H9 (cell line): Measurements from ENCODE around the gene PLB1. TPM values are rescaled to one million over a fixed set of nuclear protein-coding genes. Genes with fewer than 3 reads are reported as not detected.

Source experiments
- DNase-seq: peaks from one replicate; pipeline ENCODE4 v3.0.0-alpha.2; 2017
- H2AFZ ChIP-seq: one replicate; pipeline ENCODE4 v1.6.1; 2013; ENCODE audit warnings: mild to moderate bottlenecking, low read length, control low read depth, moderate library complexity
- H2AK5ac ChIP-seq: 2 replicates; pipeline ENCODE4 v1.6.1; 2013; ENCODE audit warnings: low read length, control low read depth, mixed read lengths; ENCODE audit not compliant: insufficient read length
- H2BK120ac ChIP-seq: one replicate; pipeline ENCODE4 v1.6.1; 2013; ENCODE audit warnings: low read depth, mild to moderate bottlenecking, low read length, control low read depth, inconsistent platforms; ENCODE audit not compliant: poor library complexity, severe bottlenecking
- H2BK12ac ChIP-seq: 2 replicates; pipeline ENCODE4 v1.6.1; 2013; ENCODE audit warnings: low read length, control low read depth, mixed read lengths, low read depth; ENCODE audit not compliant: insufficient read length
- H2BK15ac ChIP-seq: 2 replicates; pipeline ENCODE4 v1.6.1; 2013; ENCODE audit warnings: low read depth, low read length, control low read depth
- H2BK20ac ChIP-seq: one replicate; pipeline ENCODE4 v1.6.1; 2013; ENCODE audit warnings: low read depth, mild to moderate bottlenecking, low read length, control low read depth, inconsistent platforms; ENCODE audit not compliant: poor library complexity, severe bottlenecking
- H2BK5ac ChIP-seq: 2 replicates; pipeline ENCODE4 v1.6.1; 2013; ENCODE audit warnings: low read length, control low read depth, mixed read lengths; ENCODE audit not compliant: insufficient read length
- H3K14ac ChIP-seq: 2 replicates; pipeline ENCODE4 v1.6.1; 2013; ENCODE audit warnings: low read length, control low read depth; ENCODE audit not compliant: insufficient read depth
- H3K18ac ChIP-seq: 2 replicates; pipeline ENCODE4 v1.6.1; 2013; ENCODE audit warnings: low read depth, mild to moderate bottlenecking, mixed read lengths, low read length, control low read depth; ENCODE audit not compliant: insufficient read length
- H3K23ac ChIP-seq: 2 replicates; pipeline ENCODE4 v1.6.1; 2013; ENCODE audit warnings: low read length, control low read depth, mixed read lengths, low read depth; ENCODE audit not compliant: insufficient read length
- H3K23me2 ChIP-seq: 2 replicates; pipeline ENCODE4 v1.6.1; 2013; ENCODE audit warnings: low read depth, mild to moderate bottlenecking, mixed read lengths, low read length, control low read depth; ENCODE audit not compliant: insufficient read length, poor library complexity, severe bottlenecking
- H3K27ac ChIP-seq: 2 replicates; pipeline ENCODE4 v1.5.1; 2013; ENCODE audit warnings: low read length, control low read depth, mixed read lengths, low read depth; ENCODE audit not compliant: insufficient read length
- H3K27me3 ChIP-seq: 2 replicates; pipeline ENCODE4 v1.6.1; 2013; ENCODE audit warnings: low read length, control low read depth, inconsistent platforms; ENCODE audit not compliant: insufficient read depth
- H3K4ac ChIP-seq: 2 replicates; pipeline ENCODE4 v1.6.1; 2013; ENCODE audit warnings: low read depth, mild to moderate bottlenecking, control low read depth, inconsistent platforms, low read length, moderate library complexity
- H3K4me1 ChIP-seq: 2 replicates; pipeline ENCODE4 v1.6.1; 2013; ENCODE audit warnings: low read length, control low read depth, inconsistent platforms; ENCODE audit not compliant: insufficient read depth
- H3K4me2 ChIP-seq: 2 replicates; pipeline ENCODE4 v1.6.1; 2013; ENCODE audit warnings: low read length, control low read depth, mixed read lengths; ENCODE audit not compliant: insufficient read length, insufficient read depth
- H3K56ac ChIP-seq: 2 replicates; pipeline ENCODE4 v1.6.1; 2013; ENCODE audit warnings: low read depth, mild to moderate bottlenecking, mixed read lengths, low read length, control low read depth; ENCODE audit not compliant: insufficient read length
- H3K79me1 ChIP-seq: 2 replicates; pipeline ENCODE4 v1.6.1; 2013; ENCODE audit warnings: low read depth, mild to moderate bottlenecking, moderate library complexity, low read length, control low read depth, inconsistent platforms; ENCODE audit not compliant: insufficient read depth, poor library complexity, severe bottlenecking
- H3K79me2 ChIP-seq: 2 replicates; pipeline ENCODE4 v1.6.1; 2013; ENCODE audit warnings: low read length, control low read depth, inconsistent platforms; ENCODE audit not compliant: insufficient read depth
- H3K9ac ChIP-seq: 2 replicates; pipeline ENCODE4 v1.6.1; 2013; ENCODE audit warnings: low read length, control low read depth, mixed read lengths; ENCODE audit not compliant: insufficient read length; ENCODE audit errors: extremely low read depth
- H3K9me3 ChIP-seq: one replicate; pipeline ENCODE4 v1.6.1; 2013; ENCODE audit warnings: low read depth, low read length, inconsistent platforms; ENCODE audit not compliant: control insufficient read depth
- H3T11ph ChIP-seq: one replicate; pipeline ENCODE4 v1.6.1; 2013; ENCODE audit warnings: mild to moderate bottlenecking, low read length, control low read depth, inconsistent platforms
- H4K20me1 ChIP-seq: one replicate; pipeline ENCODE4 v1.6.1; 2013; ENCODE audit not compliant: control insufficient read depth, insufficient read length, insufficient read depth
- H4K5ac ChIP-seq: 2 replicates; pipeline ENCODE4 v1.6.1; 2013; ENCODE audit warnings: low read depth, mild to moderate bottlenecking, mixed read lengths, low read length, control low read depth; ENCODE audit not compliant: insufficient read length
- H4K8ac ChIP-seq: replicated peaks from 2 replicates; pipeline ENCODE4 v1.6.1; 2013; ENCODE audit warnings: low read length, control low read depth, mixed read lengths, low read depth; ENCODE audit not compliant: insufficient read length
- H4K91ac ChIP-seq: 2 replicates; pipeline ENCODE4 v1.6.1; 2013; ENCODE audit warnings: low read depth, mild to moderate bottlenecking, moderate library complexity, mixed read lengths, low read length, control low read depth; ENCODE audit not compliant: insufficient read length
- H3K27ac Mint-ChIP-seq, 3 experiments: 2 replicates in 2 of 3; 3 replicates in 1 of 3; pipeline ENCODE4 v1.8.0; 2020 to 2021; ENCODE audit warnings: mixed read lengths in 3 of 3, mild to moderate bottlenecking in 1 of 3, moderate library complexity in 1 of 3
- H3K27me3 Mint-ChIP-seq: 2 replicates; pipeline ENCODE4 v1.8.0; 2021; ENCODE audit warnings: low read depth, mild to moderate bottlenecking, moderate library complexity, mixed read lengths
- H3K36me3 Mint-ChIP-seq, 3 experiments: 2 replicates in 2 of 3; 3 replicates in 1 of 3; pipeline ENCODE4 v1.8.0; 2020 to 2021; ENCODE audit warnings: low read depth in 3 of 3, mixed read lengths in 3 of 3; ENCODE audit not compliant: insufficient read depth in 1 of 3
- H3K4me1 Mint-ChIP-seq, 2 experiments: 2 replicates each; pipeline ENCODE4 v1.8.0; 2020; ENCODE audit warnings: mixed read lengths in 2 of 2
- H3K4me3 Mint-ChIP-seq, 2 experiments: 2 replicates in 1 of 2; 3 replicates in 1 of 2; pipeline ENCODE4 v1.8.0; 2020 to 2021; ENCODE audit warnings: mild to moderate bottlenecking in 2 of 2, mixed read lengths in 2 of 2, moderate library complexity in 1 of 2
- H3K9me3 Mint-ChIP-seq, 2 experiments: 2 replicates in 1 of 2; 3 replicates in 1 of 2; pipeline ENCODE4 v1.8.0; 2020; ENCODE audit warnings: mild to moderate bottlenecking in 2 of 2, mixed read lengths in 2 of 2, moderate library complexity in 1 of 2
- CTCF ChIP-seq: fragments of 200-600 bp; sonication (generic); conservative IDR thresholded peaks from 3 replicates; pipeline ENCODE4 v1.8.0; 2021; ENCODE audit warnings: antibody characterized with exemption, mild to moderate bottlenecking
- WGBS: extraction: QIAGEN DNeasy Blood & Tissue Kit; methylation state at CpG from one replicate; pipeline ENCODE4 v1.1.7; 2013; ENCODE audit warnings: missing lambda C conversion rate, low lambda C conversion rate, mixed read lengths; ENCODE audit not compliant: insufficient read length; ENCODE audit errors: extremely low coverage; 5-methylcytosine and 5-hydroxymethylcytosine counted together
- total RNA-seq: library from RNA; stranded (reverse); gene quantifications from 2 replicates; pipeline ENCODE4 v1.2.1, GENCODE V29; 2021

The PLB1 gene
- total RNA-seq, 1 experiment from 2014 or later, result not detected

- no peak for DNase-seq
- Mint-ChIP-seq H3K27ac (no peak overlapping the region), H3K36me3 (peaks cover 0 to 9% (median 0%) of the 10 kb centered on the region in 3 experiments; a peak in 2 of 7 replicates), H3K27me3 (peaks cover 8% of the 10 kb centered on the region), H3K4me1 (no peaks in the 10 kb centered on the region), H3K4me3 (no peak overlapping the region), H3K9me3 (peaks cover 10 to 11% of the 10 kb centered on the region in 2 experiments; a peak in 3 of 5 replicates)
- H3T11ph ChIP-seq, result no peak overlapping the region
- no peak overlapping the region for H3K4ac ChIP-seq
- H2BK15ac ChIP-seq, result no peak overlapping the region
- H3K9ac ChIP-seq, result no peak overlapping the region
- H2BK12ac ChIP-seq, result no peak overlapping the region
- H4K8ac ChIP-seq, result no peak overlapping the region
- no peak overlapping the region for H4K5ac ChIP-seq
- H3K4me1 ChIP-seq, result no peaks in the 10 kb centered on the region
- no peak overlapping the region for H3K4me2 ChIP-seq
- no peak overlapping the region for H3K56ac ChIP-seq
- no peaks in the 10 kb centered on the region for H4K20me1 ChIP-seq
- H3K9me3 ChIP-seq, result no peaks in the 10 kb centered on the region
- H2BK20ac ChIP-seq, result no peak overlapping the region
- no peak overlapping the region for H2BK5ac ChIP-seq
- no peak overlapping the region for H3K23ac ChIP-seq
- no peak overlapping the region for H2BK120ac ChIP-seq
- no peaks in the 10 kb centered on the region for H3K79me2 ChIP-seq
- no peaks in the 10 kb centered on the region for H3K23me2 ChIP-seq
- H2AFZ ChIP-seq, result no peak overlapping the region
- no peak overlapping the region for H3K14ac ChIP-seq
- H3K18ac ChIP-seq, result no peak overlapping the region
- no peak overlapping the region for H4K91ac ChIP-seq
- no peaks in the 10 kb centered on the region for H3K27me3 ChIP-seq
- no peaks in the 10 kb centered on the region for H3K79me1 ChIP-seq
- no peak overlapping the region for H2AK5ac ChIP-seq
- no peak for TF ChIP-seq CTCF
- H3K27ac ChIP-seq, result no peak overlapping the region
- no CpG with 5 or more reads among the region's 8 CpGs for WGBS
These were observed 30.5 kb upstream of the PLB1 start for GRCh38 chr2:28465148-28465885.
